NCI-H2107 (cell line): ENCODE measurements around the gene MALRD1.

ENCODE experiments used
- DNase-seq: peaks from one replicate; lab custom pipeline; 2025; lab: John Stamatoyannopoulos, UW

Gene MALRD1

GRCh38 chr10:19048489-19048888 lies at the start of gene MALRD1:
Gene MALRD1 (plus strand): TSS chr10:19048801. CDS start chr10:19048939, 138 bp downstream.
- DNase-seq = no peak

GRCh38 chr10:19003341-19003740 lies 45.3 kb upstream of the MALRD1 start:
- DNase-seq = no peak

- no peak for DNase-seq
Measured at GRCh38 chr10:19012111-19012510, 36.5 kb upstream of the MALRD1 start.

GRCh38 chr10:19014034-19014433 lies 34.6 kb upstream of the MALRD1 start:
- no peak for DNase-seq

- DNase-seq = no peak
Measured at GRCh38 chr10:19014498-19014897, 34.1 kb upstream of the MALRD1 start.

GRCh38 chr10:19017116-19017890 lies 31.3 kb upstream of the MALRD1 start:
- no peak for DNase-seq

GRCh38 chr10:19021162-19021561 lies 27.4 kb upstream of the MALRD1 start:
- DNase-seq = no peak

GRCh38 chr10:19024611-19025010 lies 24.0 kb upstream of the MALRD1 start:
- no peak for DNase-seq

- no peak for DNase-seq
Measured at GRCh38 chr10:19031763-19032162, 16.8 kb upstream of the MALRD1 start.

- no peak for DNase-seq
Measured at GRCh38 chr10:19033741-19034140, 14.9 kb upstream of the MALRD1 start.

- DNase-seq = no peak
Measured at GRCh38 chr10:19041171-19041570, 7.4 kb upstream of the MALRD1 start.

- DNase-seq = no peak
Measured at GRCh38 chr10:19043431-19043830, 5.2 kb upstream of the MALRD1 start.

GRCh38 chr10:19046679-19047078 lies 1.9 kb upstream of the MALRD1 start:
- no peak for DNase-seq

GRCh38 chr10:19048891-19049290 lies 290 bp downstream of the MALRD1 start:
- DNase-seq = no peak

GRCh38 chr10:19049567-19049966 lies 966 bp downstream of the MALRD1 start:
- no peak for DNase-seq

- no peak for DNase-seq
Measured at GRCh38 chr10:19054289-19054835, 5.8 kb downstream of the MALRD1 start.

- no peak for DNase-seq
Measured at GRCh38 chr10:19058046-19058445, 9.4 kb downstream of the MALRD1 start.

GRCh38 chr10:19063986-19064385 lies 15.4 kb downstream of the MALRD1 start:
- no peak for DNase-seq

GRCh38 chr10:19071946-19072345 lies 23.3 kb downstream of the MALRD1 start:
- DNase-seq = no peak

GRCh38 chr10:19077276-19077675 lies 28.7 kb downstream of the MALRD1 start:
- no peak for DNase-seq

GRCh38 chr10:19096501-19097073 lies 48.0 kb downstream of the MALRD1 start:
- no peak for DNase-seq

GRCh38 chr10:19097151-19097550 lies 48.5 kb downstream of the MALRD1 start:
- DNase-seq = no peak

- no peak for DNase-seq
Measured at GRCh38 chr10:19098803-19099202, 50.2 kb downstream of the MALRD1 start.

- no peak for DNase-seq
Measured at GRCh38 chr10:19107406-19107805, 58.8 kb downstream of the MALRD1 start.
